GM23338 (cell line): ENCODE data around the gene NPAS2. TPM values are rescaled to one million over a fixed set of nuclear protein-coding genes. Genes with fewer than 3 reads are reported as not detected.

Experiments
- ATAC-seq: fragments of 200-7000 bp; cut with Tn5 transposase; 3 replicates; pipeline ENCODE4 v1.9.1; 2020
- DNase-seq: peaks from one replicate; pipeline ENCODE4 v3.0.0-alpha.2; 2015; ENCODE audit warnings: low spot score
- H2AFZ ChIP-seq: fragments of 200-600 bp; sonication (generic); 2 replicates; pipeline ENCODE4 v1.8.0; 2016; ENCODE audit warnings: antibody characterized with exemption, mild to moderate bottlenecking, moderate library complexity
- H3F3A ChIP-seq: fragments of 200-600 bp; sonication (generic); replicated peaks from 2 replicates; pipeline ENCODE4 v1.8.0; 2017; ENCODE audit warnings: antibody characterized with exemption, mixed run types, low read depth
- H3K27ac ChIP-seq: fragments of 200-600 bp; sonication (generic); 2 replicates; pipeline ENCODE4 v1.6.1; 2016; ENCODE audit warnings: low read depth
- H3K27me3 ChIP-seq: fragments of 200-600 bp; sonication (generic); 2 replicates; pipeline ENCODE4 v1.8.0; 2016; ENCODE audit warnings: mild to moderate bottlenecking, mixed run types, moderate library complexity; ENCODE audit not compliant: insufficient read depth
- H3K36me3 ChIP-seq: fragments of 200-600 bp; sonication (generic); 2 replicates; pipeline ENCODE4 v1.8.0; 2016; ENCODE audit warnings: mild to moderate bottlenecking; ENCODE audit not compliant: insufficient read depth
- H3K4me1 ChIP-seq: fragments of 200-600 bp; sonication (generic); 2 replicates; pipeline ENCODE4 v1.8.0; 2016; ENCODE audit warnings: mild to moderate bottlenecking, moderate library complexity; ENCODE audit not compliant: insufficient read depth
- H3K4me2 ChIP-seq: fragments of 200-600 bp; sonication (generic); 2 replicates; pipeline ENCODE4 v1.7.1; 2017; ENCODE audit warnings: mixed run types
- H3K4me3 ChIP-seq: fragments of 200-600 bp; sonication (generic); 2 replicates; pipeline ENCODE4 v1.6.1; 2016; ENCODE audit warnings: mixed run types
- H3K79me2 ChIP-seq: fragments of 200-600 bp; sonication (generic); replicated peaks from 2 replicates; pipeline ENCODE4 v1.8.0; 2017; ENCODE audit warnings: mild to moderate bottlenecking; ENCODE audit not compliant: insufficient read depth
- H3K9me2 ChIP-seq: fragments of 200-600 bp; sonication (generic); 2 replicates; pipeline ENCODE4 v1.8.0; 2017; ENCODE audit not compliant: insufficient read depth
- H4K20me1 ChIP-seq: fragments of 200-600 bp; sonication (generic); replicated peaks from 2 replicates; pipeline ENCODE4 v1.8.0; 2017; ENCODE audit warnings: mild to moderate bottlenecking; ENCODE audit not compliant: insufficient read depth
- H3K27ac Mint-ChIP-seq: 2 replicates; pipeline ENCODE4 v1.8.0; 2020; ENCODE audit warnings: inconsistent platforms, mild to moderate bottlenecking, moderate library complexity, mixed read lengths
- H3K27me3 Mint-ChIP-seq: 3 replicates; pipeline ENCODE4 v1.8.0; 2022; ENCODE audit warnings: low read depth, mild to moderate bottlenecking, moderate library complexity, mixed read lengths, inconsistent platforms; ENCODE audit not compliant: insufficient read depth, poor library complexity
- H3K36me3 Mint-ChIP-seq: 3 replicates; pipeline ENCODE4 v1.8.0; 2021; ENCODE audit warnings: low read depth, mild to moderate bottlenecking, inconsistent platforms, moderate library complexity, mixed read lengths
- H3K4me1 Mint-ChIP-seq: 3 replicates; pipeline ENCODE4 v1.8.0; 2020; ENCODE audit warnings: mild to moderate bottlenecking, inconsistent platforms, mixed read lengths
- H3K4me3 Mint-ChIP-seq: 3 replicates; pipeline ENCODE4 v1.8.0; 2021; ENCODE audit warnings: moderate library complexity, mild to moderate bottlenecking, inconsistent platforms, mixed read lengths
- H3K9me3 Mint-ChIP-seq: 3 replicates; pipeline ENCODE4 v1.8.0; 2020; ENCODE audit warnings: moderate library complexity, mild to moderate bottlenecking, inconsistent platforms, mixed read lengths
- CREB1 ChIP-seq: fragments of 250-450 bp; sonication (Bioruptor Pico); IDR thresholded peaks from 2 replicates; pipeline ENCODE4 v1.5.0; 2020; ENCODE audit warnings: low read depth, mild to moderate bottlenecking, moderate library complexity
- CTCF ChIP-seq, 2 experiments: fragments of 200-600 bp in 1 of 2; sonication (generic) in 1 of 2; conservative IDR thresholded peaks; 2 replicates each; pipeline versions ENCODE4 v1.5.1 to v1.6.1; 2016 to 2017; ENCODE audit warnings: antibody characterized with exemption in 2 of 2, low read depth in 2 of 2, mild to moderate bottlenecking in 2 of 2, moderate library complexity in 1 of 2
- ETS1 ChIP-seq: IDR thresholded peaks from 2 replicates; pipeline ENCODE4 v1.6.1; 2016; ENCODE audit warnings: antibody characterized with exemption
- EZH2 ChIP-seq: fragments of 200-600 bp; sonication (generic); IDR thresholded peaks from one replicate; pipeline ENCODE4 v1.8.0; 2017; ENCODE audit warnings: antibody characterized with exemption, mild to moderate bottlenecking, low read depth; ENCODE audit not compliant: unreplicated experiment
- NANOG ChIP-seq: IDR thresholded peaks from 2 replicates; pipeline ENCODE4 v1.6.1; 2016; ENCODE audit warnings: antibody characterized with exemption, borderline replicate concordance
- POLR2AphosphoS5 ChIP-seq: IDR thresholded peaks from 2 replicates; pipeline ENCODE4 v1.6.1; 2016; ENCODE audit warnings: antibody characterized with exemption, low read depth
- REST ChIP-seq: IDR thresholded peaks from one replicate; pipeline ENCODE4 v1.6.1; 2018; ENCODE audit warnings: antibody characterized with exemption; ENCODE audit not compliant: unreplicated experiment
- STAT1 ChIP-seq: IDR thresholded peaks from one replicate; pipeline ENCODE4 v1.6.1; 2016; ENCODE audit warnings: antibody characterized with exemption; ENCODE audit not compliant: unreplicated experiment
- ZNF331 ChIP-seq: fragments of 250-450 bp; sonication (Bioruptor Pico); IDR thresholded peaks from 2 replicates; pipeline ENCODE4 v1.5.0; 2020; ENCODE audit warnings: low read depth, mild to moderate bottlenecking, moderate library complexity
- polyA plus RNA-seq: library from polyadenylated mRNA; unstranded; fragments of >200 nt; fragmentation: Nextera tagmentation; extraction: Ambion mirVana; gene quantifications from 2 replicates; pipeline ENCODE4 v1.2.1, GENCODE V29; 2016
- total RNA-seq: library from RNA; depleted of rRNA; stranded (reverse); fragments of >200 nt; shearing (Covaris generic); gene quantifications from 2 replicates; pipeline ENCODE4 v1.2.3, GENCODE V29; 2014

The NPAS2 gene
- total and polyA plus RNA-seq, 2 experiments from 2014 or later = 0.56 to 1.1 TPM

- Mint-ChIP-seq H3K27me3 (peaks cover 6% of the 10 kb centered on the region), H3K27ac (no peak overlapping the region), H3K9me3 (no peaks in the 10 kb centered on the region), H3K36me3 (peaks cover 3% of the 10 kb centered on the region; the same call in 1 of the 3 replicates), H3K4me1 (peaks cover 14% of the 10 kb centered on the region), H3K4me3 (no peak overlapping the region)
- Histone ChIP-seq H3K27ac (no peak overlapping the region), H3K4me2 (no peak overlapping the region), H3K36me3 (no peaks in the 10 kb centered on the region), H4K20me1 (no peaks in the 10 kb centered on the region), H2AFZ (no peak overlapping the region), H3K9me2 (no peaks in the 10 kb centered on the region), H3K4me1 (no peaks in the 10 kb centered on the region), H3K27me3 (no peaks in the 10 kb centered on the region), H3F3A (no peaks in the 10 kb centered on the region), H3K79me2 (no peaks in the 10 kb centered on the region), H3K4me3 (no peak overlapping the region)
- no peak for DNase-seq
- ATAC-seq = no peak
- TF ChIP-seq CTCF (conservative IDR thresholded peaks at IDR 0.05; ENCODE audit: low read depth in 2 of 2) (no peak), REST (peak; percentile 12)
Observed at GRCh38 chr2:100992262-100992661, 172.3 kb downstream of the NPAS2 start.

GRCh38 chr2:100993294-100993693 lies 173.4 kb downstream of the NPAS2 start:
- H3K79me2 ChIP-seq = no peaks in the 10 kb centered on the region
- no peak for ATAC-seq
- no peaks in the 10 kb centered on the region for H3K4me1 ChIP-seq
- DNase-seq = no peak
- Mint-ChIP-seq H3K27ac (no peak overlapping the region), H3K36me3 (peaks cover 3% of the 10 kb centered on the region; the same call in 1 of the 3 replicates), H3K9me3 (no peaks in the 10 kb centered on the region), H3K27me3 (peaks cover 6% of the 10 kb centered on the region), H3K4me1 (peaks cover 14% of the 10 kb centered on the region), H3K4me3 (no peak overlapping the region)
- H3F3A ChIP-seq = no peaks in the 10 kb centered on the region
- no peaks in the 10 kb centered on the region for H4K20me1 ChIP-seq
- H3K27me3 ChIP-seq = no peaks in the 10 kb centered on the region
- no peak overlapping the region for H2AFZ ChIP-seq
- H3K4me2 ChIP-seq = no peak overlapping the region
- H3K27ac ChIP-seq = no peak overlapping the region
- no peak overlapping the region for H3K4me3 ChIP-seq
- H3K36me3 ChIP-seq = no peaks in the 10 kb centered on the region
- TF ChIP-seq ZNF331 (CRISPR knock-in tag) (no peak), POLR2AphosphoS5 (no peak), CTCF (conservative IDR thresholded peaks at IDR 0.05; ENCODE audit: low read depth in 2 of 2) (no peak), REST (no peak), STAT1 (no peak), CREB1 (no peak), NANOG (no peak), ETS1 (no peak), EZH2 (no peak)
- no peaks in the 10 kb centered on the region for H3K9me2 ChIP-seq
